Fibroblast of the aortic adventitia (primary cell): ENCODE data around the gene SPNS2. TPM values are rescaled to one million over a fixed set of nuclear protein-coding genes. Genes with fewer than 3 reads are reported as not detected.

Experiments
- DNase-seq: peaks from one replicate; pipeline ENCODE4 v3.0.0-alpha.2; 2010; ENCODE audit warnings: low read depth
- H3K4me3 ChIP-seq: 2 replicates; pipeline ENCODE4 v1.5.1; 2011; ENCODE audit warnings: low read depth, mild to moderate bottlenecking, control low read depth, low read length, moderate library complexity
- CTCF ChIP-seq: IDR thresholded peaks from 2 replicates; pipeline ENCODE4 v1.5.1; 2011; ENCODE audit warnings: mild to moderate bottlenecking, low read length, control low read depth, inconsistent platforms; ENCODE audit not compliant: insufficient read depth
- total RNA-seq: library from RNA; depleted of rRNA; stranded (reverse); fragments of >200 nt; gene quantifications from 2 replicates; pipeline ENCODE4 v1.2.3, GENCODE V29; 2012; ENCODE audit warnings: low replicate concordance

Gene SPNS2
- total RNA-seq, 1 donor = 0.27 TPM

DNA sequence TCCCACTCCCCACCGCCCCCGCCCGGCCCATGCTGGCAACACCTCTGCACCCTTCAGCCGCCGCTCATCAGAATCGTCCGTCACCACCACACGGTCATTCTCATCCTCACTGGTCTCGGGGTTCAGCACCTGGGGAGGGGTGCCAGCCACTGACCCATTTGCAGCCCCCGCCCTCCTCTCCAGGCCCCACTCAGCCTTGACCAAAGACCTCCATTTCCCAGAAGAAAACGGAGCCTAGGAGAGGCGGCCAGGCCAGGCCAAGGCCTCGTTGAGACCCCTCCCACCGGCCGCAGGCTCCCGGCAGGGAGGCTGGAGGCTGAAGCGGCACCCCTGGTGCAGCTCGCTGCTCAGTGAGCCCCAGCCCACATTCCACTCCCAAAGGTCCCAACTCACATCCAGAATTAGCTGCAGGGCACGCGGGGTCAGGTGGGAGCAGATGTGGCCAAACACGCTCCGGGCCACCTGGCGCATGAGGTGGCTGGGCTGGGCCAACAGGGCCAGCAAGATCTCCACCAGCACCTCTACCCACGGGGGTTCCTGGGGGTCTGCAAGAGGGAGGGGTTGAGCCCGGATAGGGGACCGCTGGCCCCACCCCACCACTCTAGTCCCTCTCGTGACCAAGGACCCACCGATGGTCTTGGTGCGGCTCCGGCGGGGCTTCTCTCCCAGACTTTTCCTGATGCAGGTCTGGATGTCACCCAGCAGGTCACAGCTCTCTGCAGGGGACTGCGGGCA lies 46.7 kb downstream of the SPNS2 start:
- no peak overlapping the region for H3K4me3 ChIP-seq
- TF ChIP-seq CTCF = no peak
- DNase-seq = no peak

- TF ChIP-seq CTCF = no peak
- no peak overlapping the region for H3K4me3 ChIP-seq
- no peak for DNase-seq
These were observed 48.6 kb downstream of the SPNS2 start for GRCh38 chr17:4547118-4547906.

DNA sequence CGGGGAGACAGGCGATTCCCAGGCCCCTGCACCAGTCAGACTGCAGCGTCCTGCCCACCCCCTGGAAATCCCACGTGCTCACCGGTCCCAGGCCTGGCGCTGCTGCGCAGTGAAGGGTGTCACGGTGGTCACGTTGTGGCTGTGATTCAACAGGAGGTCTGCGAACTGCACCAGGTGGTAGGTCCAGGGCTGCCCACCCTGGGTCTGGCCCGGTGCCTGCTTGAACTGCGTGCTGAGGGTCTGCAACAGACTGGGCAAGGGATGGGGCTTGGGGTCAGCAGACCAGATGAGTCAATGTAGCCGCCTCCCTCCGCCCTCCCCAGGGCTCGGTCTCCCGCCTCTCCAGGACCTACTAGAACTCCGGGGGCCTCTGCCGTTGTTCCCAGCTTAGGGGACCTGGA lies 49.4 kb downstream of the SPNS2 start:
- DNase-seq = no peak
- TF ChIP-seq CTCF = no peak
- no peak overlapping the region for H3K4me3 ChIP-seq

DNA sequence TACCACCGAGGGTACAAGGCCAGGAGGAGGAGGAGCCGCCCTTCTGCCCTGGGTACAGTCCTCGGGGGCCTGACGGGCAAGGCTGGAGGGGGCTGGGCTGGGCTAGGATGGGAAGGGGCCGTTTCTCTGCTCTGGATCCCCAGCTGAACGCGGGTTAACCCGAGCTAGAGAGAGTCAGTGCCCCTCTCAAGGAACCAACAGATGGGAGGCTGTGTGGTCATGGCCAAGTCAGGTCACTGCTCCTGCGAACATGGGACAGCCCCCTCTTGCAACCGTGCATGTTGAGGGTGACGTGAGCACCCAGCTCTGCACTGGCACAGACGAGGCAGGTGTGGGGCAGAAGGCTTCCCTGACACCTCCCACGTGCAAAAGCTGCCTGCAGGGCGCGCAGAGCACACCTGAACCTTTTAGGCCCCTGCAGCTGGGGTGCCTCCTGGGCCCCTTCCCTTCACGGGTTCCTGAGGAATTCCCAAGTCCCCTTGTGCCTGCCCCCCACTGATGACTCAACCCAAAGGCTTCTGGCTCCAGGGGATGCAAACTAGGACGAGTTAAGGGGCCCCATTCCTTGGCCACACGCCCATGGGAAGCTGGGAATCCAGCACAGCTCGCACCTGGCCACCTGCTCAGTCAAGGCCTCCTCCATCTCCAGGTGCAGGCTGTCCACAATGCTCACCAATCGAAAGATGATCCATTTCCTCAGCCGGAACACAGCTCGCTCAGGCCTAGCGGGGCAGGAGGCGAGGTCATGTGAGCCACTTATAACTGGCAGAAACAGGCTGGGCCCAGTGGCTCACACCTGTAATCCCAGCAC lies 50.2 kb downstream of the SPNS2 start:
- TF ChIP-seq CTCF = no peak
- DNase-seq = no peak
- H3K4me3 ChIP-seq = no peak overlapping the region

- H3K4me3 ChIP-seq = no peak overlapping the region
- no peak for TF ChIP-seq CTCF
- DNase-seq = no peak
These were observed 51.3 kb downstream of the SPNS2 start for GRCh38 chr17:4549781-4550533.

DNA sequence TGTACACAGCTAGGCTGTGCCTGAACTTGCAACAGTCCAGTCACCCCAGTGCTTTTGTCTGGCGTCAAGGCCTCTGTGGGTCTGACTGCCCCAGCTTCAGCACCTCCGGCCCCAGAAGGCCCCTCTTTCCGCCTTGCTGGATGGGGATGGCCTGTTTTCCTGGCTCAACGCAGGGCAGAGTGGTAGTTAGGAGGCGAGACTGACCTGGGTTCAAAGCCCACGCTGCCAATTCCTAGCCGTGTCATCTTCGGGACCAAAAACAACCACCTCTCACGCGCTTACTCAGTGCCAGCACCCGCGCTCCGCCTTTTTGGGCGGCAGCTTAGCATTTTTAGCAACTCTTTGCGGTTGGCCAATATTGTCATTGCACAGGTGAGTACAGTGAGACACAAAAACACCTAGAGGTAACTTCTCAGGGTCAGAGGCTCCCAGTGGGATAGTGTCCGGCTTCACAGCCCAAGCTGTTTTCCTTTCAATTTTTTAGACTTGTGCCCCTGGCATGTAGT lies 51.9 kb downstream of the SPNS2 start:
- TF ChIP-seq CTCF = no peak
- no peak overlapping the region for H3K4me3 ChIP-seq
- DNase-seq = no peak
